ENCODE results near the gene RAB33B. TPM values are rescaled to one million over a fixed set of nuclear protein-coding genes. Genes with fewer than 3 reads are reported as not detected.

The RAB33B gene
- total and polyA plus RNA-seq, 9 of the 15 experiments (the other 6 are each of a cell fraction or from before 2014, with no cell fraction given) = 1.7 to 3.7 (median 3.0) TPM

GRCh38 chr4:139515531-139515958 lies 61.6 kb downstream of the RAB33B start:
- Histone ChIP-seq H3K9me1 (ENCODE audit: control insufficient read depth, insufficient read depth, low read length) (no peaks in the 10 kb centered on the region), H3K27me3 (ENCODE audit: control insufficient read depth in 2 of 2, insufficient read depth in 2 of 2, low read length in 2 of 2) (no peaks in the 10 kb centered on the region; a peak in 2 of 5 replicates), H3K4me2 (ENCODE audit: insufficient read depth, low read length) (no peak overlapping the region), H3K27ac (ENCODE audit: extremely low read depth, low read depth, low read length) (no peak overlapping the region), H3K4me1 (replicated peaks in 1 of 2; ENCODE audit: control insufficient read depth in 2 of 2, insufficient read depth in 2 of 2, low read length in 2 of 2) (no peaks in the 10 kb centered on the region; a peak in 2 of 5 replicates), H3K36me3 (ENCODE audit: control insufficient read depth, insufficient read depth, low read length) (no peaks in the 10 kb centered on the region), H3K9me3 (replicated peaks; ENCODE audit: control insufficient read depth, insufficient read depth, low read depth, low read length) (no peaks in the 10 kb centered on the region), H3K9ac (ENCODE audit: insufficient read depth in 1 of 2, low read depth in 2 of 2, low read length in 2 of 2) (no peak overlapping the region), H2AFZ (ENCODE audit: low read depth, low read length) (no peak overlapping the region), H3K79me2 (ENCODE audit: control insufficient read depth, insufficient read depth, low read length) (no peaks in the 10 kb centered on the region), H4K20me1 (replicated peaks; ENCODE audit: control insufficient read depth, insufficient read depth, low read length) (no peaks in the 10 kb centered on the region), H3K4me3 (no peak overlapping the region)
- in situ Hi-C loops (cut with MboI) (no loop called here), intact Hi-C loops (cut with micrococcal nuclease) (no loop called here)
- no peak for DNase-seq (ENCODE audit: extremely low read depth in 1 of 4, low spot score in 3 of 4)
- ChIA-PET POLR2A (interaction anchor here (1.1 to 1.2 kb wide), 2 partner anchors 11 to 12 kb away, joined by 3 to 5 read pairs; no protein-coding TSS in a partner anchor), CTCF (ENCODE audit: low intra/inter-chr PET ratio) (no interaction called here)
- no peak for FAIRE-seq
- 6% methylated on average over 4 of the region's 4 CpGs for WGBS (ENCODE audit: insufficient coverage, low coverage, missing lambda C conversion rate)
- no TSS peak for BruUV-seq (replicated peaks)
- ATAC-seq = no peak
- no peak for TF ChIP-seq POLR3G (IDR thresholded peaks at IDR 0.05; ENCODE audit: extremely low read depth, insufficient read length, insufficient replicate concordance)
- no peak for TF ChIP-seq ZBTB17 (CRISPR knock-in tag; IDR thresholded peaks at IDR 0.05)
- no peak for TF ChIP-seq CHD4 (IDR thresholded peaks at IDR 0.05; ENCODE audit: insufficient read depth, insufficient replicate concordance, low read depth, low read length, poor library complexity, severe bottlenecking)
- TF ChIP-seq ZNF785 (CRISPR knock-in tag; IDR thresholded peaks at IDR 0.05) = no peak
- TF ChIP-seq FOXA1 (IDR thresholded peaks at IDR 0.05; ENCODE audit: borderline replicate concordance) = no peak
- TF ChIP-seq, protein P1, sequence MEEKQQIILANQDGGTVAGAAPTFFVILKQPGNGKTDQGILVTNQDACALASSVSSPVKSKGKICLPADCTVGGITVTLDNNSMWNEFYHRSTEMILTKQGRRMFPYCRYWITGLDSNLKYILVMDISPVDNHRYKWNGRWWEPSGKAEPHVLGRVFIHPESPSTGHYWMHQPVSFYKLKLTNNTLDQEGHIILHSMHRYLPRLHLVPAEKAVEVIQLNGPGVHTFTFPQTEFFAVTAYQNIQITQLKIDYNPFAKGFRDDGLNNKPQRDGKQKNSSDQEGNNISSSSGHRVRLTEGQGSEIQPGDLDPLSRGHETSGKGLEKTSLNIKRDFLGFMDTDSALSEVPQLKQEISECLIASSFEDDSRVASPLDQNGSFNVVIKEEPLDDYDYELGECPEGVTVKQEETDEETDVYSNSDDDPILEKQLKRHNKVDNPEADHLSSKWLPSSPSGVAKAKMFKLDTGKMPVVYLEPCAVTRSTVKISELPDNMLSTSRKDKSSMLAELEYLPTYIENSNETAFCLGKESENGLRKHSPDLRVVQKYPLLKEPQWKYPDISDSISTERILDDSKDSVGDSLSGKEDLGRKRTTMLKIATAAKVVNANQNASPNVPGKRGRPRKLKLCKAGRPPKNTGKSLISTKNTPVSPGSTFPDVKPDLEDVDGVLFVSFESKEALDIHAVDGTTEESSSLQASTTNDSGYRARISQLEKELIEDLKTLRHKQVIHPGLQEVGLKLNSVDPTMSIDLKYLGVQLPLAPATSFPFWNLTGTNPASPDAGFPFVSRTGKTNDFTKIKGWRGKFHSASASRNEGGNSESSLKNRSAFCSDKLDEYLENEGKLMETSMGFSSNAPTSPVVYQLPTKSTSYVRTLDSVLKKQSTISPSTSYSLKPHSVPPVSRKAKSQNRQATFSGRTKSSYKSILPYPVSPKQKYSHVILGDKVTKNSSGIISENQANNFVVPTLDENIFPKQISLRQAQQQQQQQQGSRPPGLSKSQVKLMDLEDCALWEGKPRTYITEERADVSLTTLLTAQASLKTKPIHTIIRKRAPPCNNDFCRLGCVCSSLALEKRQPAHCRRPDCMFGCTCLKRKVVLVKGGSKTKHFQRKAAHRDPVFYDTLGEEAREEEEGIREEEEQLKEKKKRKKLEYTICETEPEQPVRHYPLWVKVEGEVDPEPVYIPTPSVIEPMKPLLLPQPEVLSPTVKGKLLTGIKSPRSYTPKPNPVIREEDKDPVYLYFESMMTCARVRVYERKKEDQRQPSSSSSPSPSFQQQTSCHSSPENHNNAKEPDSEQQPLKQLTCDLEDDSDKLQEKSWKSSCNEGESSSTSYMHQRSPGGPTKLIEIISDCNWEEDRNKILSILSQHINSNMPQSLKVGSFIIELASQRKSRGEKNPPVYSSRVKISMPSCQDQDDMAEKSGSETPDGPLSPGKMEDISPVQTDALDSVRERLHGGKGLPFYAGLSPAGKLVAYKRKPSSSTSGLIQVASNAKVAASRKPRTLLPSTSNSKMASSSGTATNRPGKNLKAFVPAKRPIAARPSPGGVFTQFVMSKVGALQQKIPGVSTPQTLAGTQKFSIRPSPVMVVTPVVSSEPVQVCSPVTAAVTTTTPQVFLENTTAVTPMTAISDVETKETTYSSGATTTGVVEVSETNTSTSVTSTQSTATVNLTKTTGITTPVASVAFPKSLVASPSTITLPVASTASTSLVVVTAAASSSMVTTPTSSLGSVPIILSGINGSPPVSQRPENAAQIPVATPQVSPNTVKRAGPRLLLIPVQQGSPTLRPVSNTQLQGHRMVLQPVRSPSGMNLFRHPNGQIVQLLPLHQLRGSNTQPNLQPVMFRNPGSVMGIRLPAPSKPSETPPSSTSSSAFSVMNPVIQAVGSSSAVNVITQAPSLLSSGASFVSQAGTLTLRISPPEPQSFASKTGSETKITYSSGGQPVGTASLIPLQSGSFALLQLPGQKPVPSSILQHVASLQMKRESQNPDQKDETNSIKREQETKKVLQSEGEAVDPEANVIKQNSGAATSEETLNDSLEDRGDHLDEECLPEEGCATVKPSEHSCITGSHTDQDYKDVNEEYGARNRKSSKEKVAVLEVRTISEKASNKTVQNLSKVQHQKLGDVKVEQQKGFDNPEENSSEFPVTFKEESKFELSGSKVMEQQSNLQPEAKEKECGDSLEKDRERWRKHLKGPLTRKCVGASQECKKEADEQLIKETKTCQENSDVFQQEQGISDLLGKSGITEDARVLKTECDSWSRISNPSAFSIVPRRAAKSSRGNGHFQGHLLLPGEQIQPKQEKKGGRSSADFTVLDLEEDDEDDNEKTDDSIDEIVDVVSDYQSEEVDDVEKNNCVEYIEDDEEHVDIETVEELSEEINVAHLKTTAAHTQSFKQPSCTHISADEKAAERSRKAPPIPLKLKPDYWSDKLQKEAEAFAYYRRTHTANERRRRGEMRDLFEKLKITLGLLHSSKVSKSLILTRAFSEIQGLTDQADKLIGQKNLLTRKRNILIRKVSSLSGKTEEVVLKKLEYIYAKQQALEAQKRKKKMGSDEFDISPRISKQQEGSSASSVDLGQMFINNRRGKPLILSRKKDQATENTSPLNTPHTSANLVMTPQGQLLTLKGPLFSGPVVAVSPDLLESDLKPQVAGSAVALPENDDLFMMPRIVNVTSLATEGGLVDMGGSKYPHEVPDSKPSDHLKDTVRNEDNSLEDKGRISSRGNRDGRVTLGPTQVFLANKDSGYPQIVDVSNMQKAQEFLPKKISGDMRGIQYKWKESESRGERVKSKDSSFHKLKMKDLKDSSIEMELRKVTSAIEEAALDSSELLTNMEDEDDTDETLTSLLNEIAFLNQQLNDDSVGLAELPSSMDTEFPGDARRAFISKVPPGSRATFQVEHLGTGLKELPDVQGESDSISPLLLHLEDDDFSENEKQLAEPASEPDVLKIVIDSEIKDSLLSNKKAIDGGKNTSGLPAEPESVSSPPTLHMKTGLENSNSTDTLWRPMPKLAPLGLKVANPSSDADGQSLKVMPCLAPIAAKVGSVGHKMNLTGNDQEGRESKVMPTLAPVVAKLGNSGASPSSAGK (IDR thresholded peaks at IDR 0.05) = no peak

Data from K562 (cell line).